WI38 (cell line): ENCODE measurements around the gene HOXB3.

Experiments used
- H3K4me3 ChIP-seq: 2 replicates; pipeline ENCODE4 v1.5.1; 2011; ENCODE audit warnings: low read depth, mild to moderate bottlenecking, control low read depth, low read length
- CTCF ChIP-seq: IDR thresholded peaks from 2 replicates; pipeline ENCODE4 v1.5.1; 2012; ENCODE audit warnings: low read depth, mild to moderate bottlenecking, control low read depth, low read length

HOXB3 gene

GRCh38 chr17:48567209-48567608, 22.8 kb downstream of the HOXB3 start:
- no peak overlapping the region for H3K4me3 ChIP-seq

GRCh38 chr17:48566717-48567116, 23.3 kb downstream of the HOXB3 start:
- TF ChIP-seq CTCF = no peak
- no peak overlapping the region for H3K4me3 ChIP-seq

More at GRCh38 chr17:48567209-48567608, 22.8 kb downstream of the HOXB3 start:
- TF ChIP-seq CTCF = no peak

GRCh38 chr17:48565925-48566710, 23.9 kb downstream of the HOXB3 start:
- no peak overlapping the region for H3K4me3 ChIP-seq
- no peak for TF ChIP-seq CTCF

DNA sequence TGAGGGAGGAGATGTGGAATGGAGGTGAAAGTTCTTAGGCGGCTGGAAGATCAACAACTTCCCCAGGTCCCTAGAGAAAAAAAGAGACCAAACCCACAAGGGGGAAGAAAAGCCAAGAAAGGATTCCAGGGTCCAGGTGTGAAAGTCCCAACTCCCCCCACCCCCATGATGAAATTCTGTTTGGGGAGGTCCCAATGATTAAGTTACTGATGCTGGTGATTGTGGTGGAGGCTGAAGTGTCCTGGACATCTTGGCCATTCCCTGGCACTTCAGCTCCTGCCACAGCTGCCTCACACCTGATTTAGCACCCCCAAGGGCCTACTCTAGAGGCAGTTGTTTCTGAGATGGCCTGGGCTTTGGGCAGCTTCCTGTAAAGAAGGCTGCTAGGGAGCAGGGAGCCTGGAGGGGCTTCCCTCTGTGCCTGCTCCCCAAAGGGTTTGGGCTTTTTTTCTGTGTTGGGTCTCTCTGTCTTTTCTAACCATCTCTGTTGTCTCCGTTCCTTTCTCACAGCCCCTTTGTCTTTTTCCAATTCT, 25.0 kb downstream of the HOXB3 start:
- H3K4me3 ChIP-seq = peak overlapping the region; percentile 63
- no peak for TF ChIP-seq CTCF

DNA sequence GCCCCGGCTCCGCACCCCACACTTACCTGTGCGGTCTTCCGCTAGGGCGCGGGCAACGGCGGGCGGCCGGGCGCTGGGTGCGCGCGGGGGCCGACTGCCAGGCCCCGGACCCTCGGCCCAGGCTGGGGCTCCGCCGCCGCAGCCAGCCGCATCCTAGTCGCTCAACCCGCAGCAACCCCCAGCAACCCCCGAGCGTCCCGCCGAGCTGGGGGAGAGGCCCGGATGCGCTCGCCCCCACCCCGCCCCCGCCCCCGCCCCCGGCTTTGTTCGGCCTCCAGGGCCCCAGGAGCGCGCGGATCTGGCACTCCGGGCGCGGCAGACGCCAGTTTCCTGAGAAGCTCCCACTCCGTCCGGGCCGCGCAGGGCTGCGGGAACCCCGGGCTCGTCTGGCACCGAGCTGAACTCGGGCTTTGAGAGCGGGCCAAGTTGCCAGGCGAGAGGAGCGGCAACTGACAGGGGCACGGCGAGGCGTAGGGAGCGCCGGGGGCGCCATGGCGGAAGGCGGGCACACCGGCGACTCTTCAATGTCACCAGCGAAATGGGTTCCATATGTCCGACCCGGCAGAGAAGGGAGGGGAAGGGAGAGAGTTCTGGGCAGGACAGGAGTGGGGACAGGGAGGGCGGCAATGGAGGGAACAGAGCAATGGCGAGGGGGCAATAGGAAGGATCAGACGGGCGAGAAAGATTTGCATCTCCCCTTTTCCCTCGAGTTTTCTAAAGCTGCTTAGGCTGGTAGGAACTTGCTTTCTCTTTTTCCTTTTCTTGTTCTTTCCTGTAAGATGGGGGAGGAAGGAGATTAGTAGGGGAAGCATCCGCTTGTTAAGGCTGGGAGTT, 25.6 kb downstream of the HOXB3 start:
- H3K4me3 ChIP-seq = peak overlapping the region; percentile 63
- TF ChIP-seq CTCF = no peak

GRCh38 chr17:48563867-48564187, 26.2 kb downstream of the HOXB3 start:
- no peak for TF ChIP-seq CTCF
- peak overlapping the region; percentile 63 for H3K4me3 ChIP-seq

DNA sequence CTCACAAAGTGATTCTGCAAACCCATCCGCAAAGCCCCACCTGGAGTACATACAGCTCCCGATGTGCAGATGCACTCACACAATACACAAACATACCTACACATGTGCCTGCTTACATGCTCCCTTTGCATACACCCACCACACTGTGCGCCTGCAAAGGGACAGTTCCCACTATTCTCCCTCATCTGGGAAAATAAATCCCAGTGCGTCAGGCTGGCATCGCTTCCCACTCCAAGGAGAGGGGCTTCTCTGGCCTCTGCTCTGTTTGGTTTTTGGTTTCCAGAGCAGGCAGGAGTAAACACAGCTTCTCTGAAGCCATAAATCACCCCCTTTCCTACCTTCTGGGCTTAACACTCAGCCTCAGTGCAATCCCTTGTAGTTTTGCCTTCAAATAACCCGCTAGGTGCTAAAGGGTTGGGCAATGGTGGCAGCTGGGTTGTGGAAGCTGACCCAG, 26.6 kb downstream of the HOXB3 start:
- TF ChIP-seq CTCF = no peak
- peak overlapping the region; percentile 63 for H3K4me3 ChIP-seq
